HG03045 (cell line): ENCODE data around the gene MAPRE2.
"Not testable (repeated sequence)": the region's sequence is repeated elsewhere in the genome, so short reads cannot be mapped to it uniquely, and the experiment has no call there.

Experiments
- ATAC-seq: cut with Tn5 transposase; IDR thresholded peaks from one replicate; pipeline ENCODE4 v1.9.1; 2021; ENCODE audit warnings: mild to moderate bottlenecking, moderate library complexity; ENCODE audit not compliant: unreplicated experiment

Gene MAPRE2

GRCh38 chr18:35089382-35089781 is 48.2 kb downstream of the MAPRE2 start:
- ATAC-seq, result no peak

GRCh38 chr18:35089891-35090550 is 48.8 kb downstream of the MAPRE2 start:
- no peak for ATAC-seq

- ATAC-seq, result no peak
Measured at GRCh38 chr18:35091841-35092240, 50.6 kb downstream of the MAPRE2 start.

- peak; percentile 82 for ATAC-seq
Measured at GRCh38 chr18:35095983-35096676, 54.9 kb downstream of the MAPRE2 start.

- no peak for ATAC-seq
Measured at GRCh38 chr18:35096677-35097011, 55.4 kb downstream of the MAPRE2 start.

- ATAC-seq, result no peak
Measured at GRCh38 chr18:35097195-35097594, 56.0 kb downstream of the MAPRE2 start.

- ATAC-seq, result no peak
Measured at GRCh38 chr18:35097763-35098162, 56.5 kb downstream of the MAPRE2 start.

- no peak for ATAC-seq
Measured at GRCh38 chr18:35099911-35100310, 58.7 kb downstream of the MAPRE2 start.

- no peak for ATAC-seq
Measured at GRCh38 chr18:35104391-35105051, 63.3 kb downstream of the MAPRE2 start.

GRCh38 chr18:35106013-35106844 is 65.0 kb downstream of the MAPRE2 start:
- no peak for ATAC-seq

- ATAC-seq, result no peak
Measured at GRCh38 chr18:35106845-35107148, 65.6 kb downstream of the MAPRE2 start.

GRCh38 chr18:35107216-35107615 is 66.0 kb downstream of the MAPRE2 start:
- no peak for ATAC-seq

- ATAC-seq, result not testable (repeated sequence)
Measured at GRCh38 chr18:35108088-35108487, 66.9 kb downstream of the MAPRE2 start.

- no peak for ATAC-seq
Measured at GRCh38 chr18:35110059-35110458, 68.8 kb downstream of the MAPRE2 start.

GRCh38 chr18:35110554-35111485 is 69.6 kb downstream of the MAPRE2 start:
- no peak for ATAC-seq

GRCh38 chr18:35112696-35113095 is 71.5 kb downstream of the MAPRE2 start:
- no peak for ATAC-seq

- no peak for ATAC-seq
Measured at GRCh38 chr18:35114305-35114704, 73.1 kb downstream of the MAPRE2 start.

- no peak for ATAC-seq
Measured at GRCh38 chr18:35116784-35117318, 75.6 kb downstream of the MAPRE2 start.

- ATAC-seq, result no peak
Measured at GRCh38 chr18:35117372-35117771, 76.2 kb downstream of the MAPRE2 start.

GRCh38 chr18:35117951-35118411 is 76.8 kb downstream of the MAPRE2 start:
- no peak for ATAC-seq
